Measurements from ENCODE around the gene NCOR2.

NCOR2 gene

DNA sequence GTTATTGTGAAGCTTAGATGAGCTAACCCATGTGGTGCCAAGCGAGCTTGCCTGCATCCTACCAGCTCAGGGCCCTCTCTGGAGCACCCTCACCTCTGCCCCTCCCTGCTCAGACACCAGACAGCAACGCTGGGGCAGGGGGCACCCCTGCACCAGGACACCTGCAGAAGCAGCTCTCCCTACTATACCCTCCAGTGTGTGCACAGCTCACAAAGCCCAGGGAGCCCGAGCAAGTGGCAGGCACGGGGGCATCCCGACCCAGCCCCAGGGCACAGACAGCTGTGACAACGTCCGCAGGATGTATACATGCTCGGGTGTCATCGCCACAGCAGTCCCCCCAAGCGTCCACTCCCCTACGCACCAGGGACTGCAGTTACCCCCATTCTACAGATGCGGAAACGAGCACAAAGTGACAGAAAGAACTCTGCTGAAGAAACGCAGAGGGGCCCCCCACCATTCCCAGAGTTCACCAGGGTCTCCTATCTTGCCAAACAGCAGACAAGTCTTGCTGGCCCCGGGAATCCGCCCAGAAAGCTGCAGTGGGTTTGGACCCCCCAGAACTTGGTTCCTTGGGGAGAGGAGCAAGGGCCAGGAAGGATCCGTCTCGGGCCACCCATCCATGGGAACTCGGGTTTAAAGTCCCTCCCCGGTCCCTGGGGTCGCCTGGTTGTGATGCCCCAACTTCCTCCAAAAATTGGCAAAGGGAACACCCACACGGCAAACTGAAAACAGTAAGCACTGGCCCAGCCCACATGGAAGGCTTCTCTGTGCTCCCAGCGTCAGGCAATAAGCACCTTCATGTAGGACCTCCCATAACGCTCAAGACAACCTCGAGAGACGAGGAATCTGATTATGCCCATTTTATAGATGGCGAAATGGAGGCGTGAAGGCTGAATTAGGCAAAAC is 12.0 kb downstream of the NCOR2 start:
- no peak overlapping the region for H3K4me3 ChIP-seq (ENCODE audit: low read depth, low read length)
- no peak for DNase-seq (ENCODE audit: low read depth)
- TF ChIP-seq, protein P1, sequence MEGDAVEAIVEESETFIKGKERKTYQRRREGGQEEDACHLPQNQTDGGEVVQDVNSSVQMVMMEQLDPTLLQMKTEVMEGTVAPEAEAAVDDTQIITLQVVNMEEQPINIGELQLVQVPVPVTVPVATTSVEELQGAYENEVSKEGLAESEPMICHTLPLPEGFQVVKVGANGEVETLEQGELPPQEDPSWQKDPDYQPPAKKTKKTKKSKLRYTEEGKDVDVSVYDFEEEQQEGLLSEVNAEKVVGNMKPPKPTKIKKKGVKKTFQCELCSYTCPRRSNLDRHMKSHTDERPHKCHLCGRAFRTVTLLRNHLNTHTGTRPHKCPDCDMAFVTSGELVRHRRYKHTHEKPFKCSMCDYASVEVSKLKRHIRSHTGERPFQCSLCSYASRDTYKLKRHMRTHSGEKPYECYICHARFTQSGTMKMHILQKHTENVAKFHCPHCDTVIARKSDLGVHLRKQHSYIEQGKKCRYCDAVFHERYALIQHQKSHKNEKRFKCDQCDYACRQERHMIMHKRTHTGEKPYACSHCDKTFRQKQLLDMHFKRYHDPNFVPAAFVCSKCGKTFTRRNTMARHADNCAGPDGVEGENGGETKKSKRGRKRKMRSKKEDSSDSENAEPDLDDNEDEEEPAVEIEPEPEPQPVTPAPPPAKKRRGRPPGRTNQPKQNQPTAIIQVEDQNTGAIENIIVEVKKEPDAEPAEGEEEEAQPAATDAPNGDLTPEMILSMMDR (IDR thresholded peaks at IDR 0.05; ENCODE audit: control insufficient read depth, extremely low read depth, insufficient read depth) = no peak

DNA sequence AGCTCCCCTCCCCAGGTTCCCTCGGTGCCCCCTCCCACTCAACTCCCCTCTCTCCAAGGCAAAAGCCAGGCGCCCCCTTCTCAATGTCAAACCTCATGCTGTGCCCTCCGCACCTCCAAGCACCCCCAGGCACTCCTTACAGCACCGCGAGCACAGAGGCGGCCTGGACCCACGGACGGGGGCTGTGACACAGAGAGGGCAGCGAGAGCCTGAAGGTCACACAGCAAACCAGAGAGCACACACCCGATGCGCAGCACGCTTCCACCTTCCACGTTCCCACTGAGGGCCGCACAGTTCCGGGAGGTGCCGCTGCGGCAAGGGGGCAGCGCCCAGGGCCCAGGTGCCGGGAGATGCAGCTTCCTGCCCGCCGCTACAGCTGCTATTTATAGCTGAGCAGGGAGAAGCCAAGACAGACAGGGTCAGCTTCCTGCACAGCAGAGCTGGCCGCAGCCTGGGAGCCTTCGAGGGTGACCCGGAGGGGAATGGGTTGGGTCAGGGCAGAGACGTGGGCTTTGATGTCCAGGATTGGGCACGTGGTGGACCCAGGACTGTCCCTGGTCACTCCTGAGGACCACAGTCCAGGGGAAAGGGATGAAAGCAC is 12.9 kb downstream of the NCOR2 start:
- no peak for DNase-seq (ENCODE audit: low read depth)
- TF ChIP-seq, protein P1 (IDR thresholded peaks at IDR 0.05; ENCODE audit: control insufficient read depth, extremely low read depth, insufficient read depth) = no peak
- H3K4me3 ChIP-seq (ENCODE audit: low read depth, low read length) = no peak overlapping the region

DNA sequence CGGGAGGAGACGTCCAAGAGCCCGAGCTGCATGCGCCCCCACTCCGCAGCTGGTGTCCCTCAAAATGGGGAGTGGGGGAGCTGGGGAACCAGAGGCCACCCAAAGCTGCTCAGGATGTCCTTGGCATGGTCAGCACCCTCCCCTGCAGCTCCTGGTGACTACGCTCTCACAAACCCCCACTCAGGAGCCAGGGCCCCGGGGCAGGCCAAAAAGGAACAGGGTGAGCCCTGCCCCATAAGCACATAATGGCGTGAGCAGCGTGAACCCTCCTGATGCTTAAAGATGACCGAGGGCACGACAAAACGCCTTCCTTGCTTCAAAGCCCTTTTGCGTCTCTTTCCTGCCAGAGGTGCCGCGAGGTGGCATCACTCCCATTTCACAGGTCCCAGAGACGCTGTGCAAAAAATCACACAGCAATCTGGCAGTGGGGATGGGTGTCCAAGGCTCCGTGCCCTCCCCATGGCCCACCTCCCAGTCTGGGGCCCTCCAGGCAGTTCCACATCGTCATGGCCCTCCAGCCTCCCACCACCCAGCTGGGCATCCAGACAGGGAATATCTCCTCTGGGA is 13.5 kb downstream of the NCOR2 start:
- H3K4me3 ChIP-seq (ENCODE audit: low read depth, low read length) = no peak overlapping the region
- no peak for DNase-seq (ENCODE audit: low read depth)
- TF ChIP-seq, protein P1 (IDR thresholded peaks at IDR 0.05; ENCODE audit: control insufficient read depth, extremely low read depth, insufficient read depth) = no peak

DNA sequence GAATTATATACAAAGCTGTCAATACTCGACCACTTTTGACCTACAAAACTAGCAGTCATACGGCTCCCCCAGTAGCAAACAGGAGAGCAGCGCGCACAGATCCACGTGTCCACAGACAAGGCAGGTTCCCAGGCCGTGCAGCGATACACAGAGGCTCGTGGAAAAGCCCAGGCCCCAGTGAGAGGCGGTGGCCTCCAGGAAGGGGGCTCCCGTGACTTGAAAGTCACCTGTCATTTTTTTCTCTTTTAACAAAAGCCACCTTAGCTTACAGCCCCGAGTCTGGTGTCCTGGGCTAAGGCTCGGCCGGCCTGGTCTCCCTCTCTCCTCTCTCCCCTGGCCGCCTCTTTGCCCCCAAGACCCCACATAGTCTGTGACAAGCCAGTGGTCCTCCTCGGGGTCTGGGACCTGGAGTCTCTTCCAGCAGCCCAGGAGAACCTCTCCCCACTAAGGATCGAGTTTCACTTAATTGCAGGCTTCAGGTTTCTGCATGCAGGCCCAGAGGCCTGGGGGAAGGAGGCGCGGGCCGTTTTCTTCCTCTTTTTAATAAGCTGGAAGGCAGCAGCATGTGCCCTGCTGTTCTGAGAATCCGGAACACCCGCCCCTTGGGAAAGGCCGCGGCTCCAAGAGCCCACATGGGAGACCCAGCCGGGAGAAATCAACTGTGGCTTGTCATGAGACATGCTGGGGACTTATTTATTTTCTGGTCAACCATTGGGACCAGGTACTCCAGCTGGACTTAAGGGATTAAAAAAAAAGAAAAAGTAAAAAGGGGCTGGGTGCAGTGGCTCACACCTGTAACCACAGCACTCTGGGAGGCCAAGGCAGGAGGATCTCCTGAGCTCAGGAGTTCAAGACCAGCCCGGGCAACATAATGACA is 15.9 kb downstream of the NCOR2 start:
- TF ChIP-seq, protein P1 (IDR thresholded peaks at IDR 0.05; ENCODE audit: control insufficient read depth, extremely low read depth, insufficient read depth) = 0 out of 2 replicates have a peak, but pooled peaks have one; percentile 1
- no peak for DNase-seq (ENCODE audit: low read depth)
- no peak overlapping the region for H3K4me3 ChIP-seq (ENCODE audit: low read depth, low read length)

DNA sequence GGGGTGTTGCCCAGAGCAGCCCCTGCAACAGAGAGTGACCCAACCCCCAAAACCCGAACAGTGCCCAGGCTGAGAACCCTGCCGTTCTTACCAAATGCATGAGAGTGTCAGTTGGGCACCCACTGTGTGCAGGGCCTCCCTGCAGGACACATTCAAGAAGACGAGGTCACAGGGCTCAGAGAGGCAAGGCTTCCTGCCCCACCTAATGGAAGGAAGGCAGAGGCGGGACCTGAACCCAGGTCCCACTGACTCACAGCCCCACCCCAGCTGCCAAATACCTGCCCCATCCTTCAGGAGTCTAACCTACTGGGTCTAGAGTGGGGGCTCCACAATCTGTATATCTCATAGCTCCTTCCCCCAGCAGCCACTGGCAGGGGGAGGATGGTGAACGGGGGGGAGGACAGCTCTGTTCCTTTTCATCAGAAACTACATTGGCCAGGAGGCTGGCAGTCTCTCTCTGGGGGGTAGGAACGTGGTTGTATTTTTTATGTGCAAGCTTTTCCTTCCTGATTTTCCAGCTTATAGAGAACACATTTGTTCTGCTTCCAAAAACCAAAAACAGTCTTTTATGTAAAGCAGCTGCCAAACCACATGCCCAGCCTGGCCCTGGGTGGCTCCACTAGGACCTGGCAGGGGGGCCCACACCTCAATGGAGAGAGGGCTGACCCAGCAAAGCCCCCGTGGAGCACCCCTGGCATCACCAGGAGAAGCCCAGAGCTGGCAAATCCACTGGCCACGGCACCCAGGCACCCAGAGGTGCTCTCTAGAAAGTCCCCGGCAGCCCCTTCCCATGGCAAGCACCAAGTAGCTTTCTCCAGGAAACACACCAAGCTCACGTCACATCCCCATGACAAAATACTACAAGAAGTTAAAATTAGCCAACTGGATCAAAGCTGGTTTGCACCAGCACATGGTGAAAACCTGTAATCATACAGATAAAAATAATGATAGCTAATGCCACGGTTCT is 17.0 kb downstream of the NCOR2 start:
- no peak for DNase-seq (ENCODE audit: low read depth)
- H3K4me3 ChIP-seq (ENCODE audit: low read depth, low read length) = no peak overlapping the region
- TF ChIP-seq, protein P1 (IDR thresholded peaks at IDR 0.05; ENCODE audit: control insufficient read depth, extremely low read depth, insufficient read depth) = no peak

Measured in LNCaP clone FGC (cell line).